ENCODE results near the gene SOX9. TPM values are rescaled to one million over a fixed set of nuclear protein-coding genes. Genes with fewer than 3 reads are reported as not detected.
A peak's percentile ranks its signal among the peaks of the same experiment; 100 is the strongest.

SOX9 gene
- total and polyA plus RNA-seq, 5 donors = 10.5 to 23.5 (median 19.6) TPM

DNA sequence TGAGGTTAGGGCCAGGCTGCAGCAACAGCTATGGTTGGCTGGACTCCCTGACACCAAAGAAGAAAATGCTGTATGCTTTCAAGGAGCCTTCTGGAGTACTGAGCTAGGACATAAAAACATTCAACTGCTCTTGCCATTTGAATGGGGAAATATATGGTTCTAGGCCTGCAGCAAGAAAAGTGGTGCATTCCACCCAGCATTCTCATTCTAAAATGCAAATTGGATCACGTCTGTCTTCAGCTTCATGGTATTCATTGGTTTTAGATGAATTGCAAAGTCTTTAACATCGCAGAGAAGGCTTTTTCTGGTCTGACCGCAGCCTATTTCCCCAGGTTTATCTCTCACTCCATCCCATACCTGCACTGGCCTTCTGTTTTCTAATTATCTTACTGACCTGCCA is 27.1 kb upstream of the SOX9 start:
- no peak for ATAC-seq
- intact Hi-C loops (cut with DNase I) = no loop called here

GRCh38 chr17:72095316-72095715 is 25.5 kb upstream of the SOX9 start:
- no peaks in the 10 kb centered on the region for H3K27me3 ChIP-seq (ENCODE audit: control insufficient read depth, insufficient read depth)
- WGBS = 76% methylated on average over 4 of the region's 4 CpGs
- ATAC-seq (no peak), DNase-seq (no peak)
- no peak overlapping the region for H3K27ac ChIP-seq (ENCODE audit: low read length)
- H3K4me1 ChIP-seq (ENCODE audit: control insufficient read depth, insufficient read depth, low read length) = no peaks in the 10 kb centered on the region
- H3K4me3 ChIP-seq (ENCODE audit: low read length) = no peak overlapping the region
- intact Hi-C loops (cut with DNase I) = no loop called here
- no peaks in the 10 kb centered on the region for H3K9me3 ChIP-seq (ENCODE audit: control insufficient read depth, low read length)

More for the DNA sequence above, 27.1 kb upstream of the SOX9 start:
- DNase-seq = no peak
- H3K4me1 ChIP-seq (ENCODE audit: control insufficient read depth, insufficient read depth, low read length) = no peaks in the 10 kb centered on the region
- H3K4me3 ChIP-seq (ENCODE audit: low read length) = no peak overlapping the region
- H3K9me3 ChIP-seq (ENCODE audit: control insufficient read depth, low read length) = no peaks in the 10 kb centered on the region
- H3K27me3 ChIP-seq (ENCODE audit: control insufficient read depth, insufficient read depth) = no peaks in the 10 kb centered on the region
- no peak overlapping the region for H3K27ac ChIP-seq (ENCODE audit: low read length)
- WGBS = 82% methylated on average over 3 of the region's 3 CpGs

DNA sequence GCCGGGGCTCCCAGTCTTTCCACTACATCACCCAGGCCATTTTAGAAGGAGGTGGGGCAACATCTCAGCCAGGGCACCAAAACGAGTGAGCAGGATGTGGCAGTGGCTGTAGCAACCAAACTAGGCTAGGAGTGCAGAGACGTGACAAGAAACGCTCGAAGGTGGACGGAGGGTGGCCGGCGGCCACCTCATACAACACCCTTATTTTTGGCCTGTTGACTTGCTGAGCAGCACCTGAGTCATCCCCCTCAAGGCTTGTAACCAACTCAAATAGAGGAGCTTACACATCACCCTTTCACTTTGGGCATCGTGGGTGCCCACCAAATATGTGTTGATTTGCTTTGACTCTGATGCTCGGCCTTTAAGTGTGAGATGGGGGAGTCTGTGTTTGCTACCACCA is 23.7 kb upstream of the SOX9 start:
- Histone ChIP-seq H3K27ac (ENCODE audit: low read length) (no peak overlapping the region), H3K27me3 (ENCODE audit: control insufficient read depth, insufficient read depth) (no peaks in the 10 kb centered on the region), H3K9me3 (ENCODE audit: control insufficient read depth, low read length) (no peaks in the 10 kb centered on the region), H3K4me3 (ENCODE audit: low read length) (no peak overlapping the region), H3K4me1 (ENCODE audit: control insufficient read depth, insufficient read depth, low read length) (no peaks in the 10 kb centered on the region)
- DNase-seq (no peak), ATAC-seq (no peak)
- intact Hi-C loops (cut with DNase I) = no loop called here
- 86% methylated on average over 10 of the region's 10 CpGs for WGBS

DNA sequence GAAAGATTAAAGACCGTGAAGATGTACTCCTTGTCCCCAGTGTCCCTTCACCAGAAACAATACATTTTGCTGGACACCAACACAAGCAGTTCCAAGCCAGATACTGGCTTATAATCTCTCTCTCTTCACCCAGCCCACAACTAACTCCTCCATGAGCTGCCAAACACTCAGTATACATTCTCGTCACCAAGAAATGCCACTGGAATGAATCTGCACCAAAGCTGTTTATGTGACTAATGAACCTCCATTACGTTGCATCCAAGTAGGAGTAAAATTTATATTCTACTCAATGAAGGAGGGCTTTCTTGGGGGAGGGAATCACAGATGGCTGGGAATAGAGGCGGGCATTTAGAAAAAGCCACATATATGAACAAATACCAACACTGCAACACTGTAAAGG is 20.9 kb upstream of the SOX9 start:
- WGBS = 87% methylated on average over 4 of the region's 4 CpGs
- H3K4me3 ChIP-seq (ENCODE audit: low read length) = no peak overlapping the region
- H3K4me1 ChIP-seq (ENCODE audit: control insufficient read depth, insufficient read depth, low read length) = no peaks in the 10 kb centered on the region
- H3K27me3 ChIP-seq (ENCODE audit: control insufficient read depth, insufficient read depth) = no peaks in the 10 kb centered on the region
- no peaks in the 10 kb centered on the region for H3K9me3 ChIP-seq (ENCODE audit: control insufficient read depth, low read length)
- intact Hi-C loops (cut with DNase I) = loop anchor here in 1 of 4 donors (10.0 kb wide), 1 partner anchor 425 kb away; no protein-coding TSS in a partner anchor
- DNase-seq (no peak), ATAC-seq (no peak)
- no peak overlapping the region for H3K27ac ChIP-seq (ENCODE audit: low read length)

GRCh38 chr17:72100470-72100869 is 20.4 kb upstream of the SOX9 start:
- Histone ChIP-seq H3K9me3 (ENCODE audit: control insufficient read depth, low read length) (no peaks in the 10 kb centered on the region), H3K4me1 (ENCODE audit: control insufficient read depth, insufficient read depth, low read length) (no peaks in the 10 kb centered on the region), H3K27ac (ENCODE audit: low read length) (no peak overlapping the region), H3K27me3 (ENCODE audit: control insufficient read depth, insufficient read depth) (no peaks in the 10 kb centered on the region), H3K4me3 (ENCODE audit: low read length) (no peak overlapping the region)
- intact Hi-C loops (cut with DNase I) = loop anchor here in 1 of 4 donors (10.0 kb wide), 1 partner anchor 424 kb away; no protein-coding TSS in a partner anchor
- DNase-seq = no peak
- WGBS = 79% methylated on average over 5 of the region's 5 CpGs
- ATAC-seq = no peak

- Histone ChIP-seq H3K9me3 (ENCODE audit: control insufficient read depth, low read length) (no peaks in the 10 kb centered on the region), H3K4me1 (ENCODE audit: control insufficient read depth, insufficient read depth, low read length) (no peaks in the 10 kb centered on the region), H3K27ac (ENCODE audit: low read length) (no peak overlapping the region), H3K4me3 (ENCODE audit: low read length) (no peak overlapping the region), H3K27me3 (ENCODE audit: control insufficient read depth, insufficient read depth) (no peaks in the 10 kb centered on the region)
- peak in 1 of 2 donors; percentile 59 for ATAC-seq
- peak in 1 of 3 donors; percentile 47 for DNase-seq
- intact Hi-C loops (cut with DNase I) = loop anchor here in 1 of 4 donors (10.0 kb wide), 1 partner anchor 423 kb away; no protein-coding TSS in a partner anchor
- WGBS = 43% methylated on average over 3 of the region's 3 CpGs
Observed at GRCh38 chr17:72101526-72101925, 19.3 kb upstream of the SOX9 start.

- H3K27ac ChIP-seq (ENCODE audit: low read length) = no peak overlapping the region
- ATAC-seq = no peak
- intact Hi-C loops (cut with DNase I) = loop anchor here in 1 of 4 donors (10.0 kb wide), 1 partner anchor 422 kb away; no protein-coding TSS in a partner anchor
- WGBS = 78% methylated on average over 1 of the region's 1 CpG
- no peaks in the 10 kb centered on the region for H3K4me1 ChIP-seq (ENCODE audit: control insufficient read depth, insufficient read depth, low read length)
- no peaks in the 10 kb centered on the region for H3K9me3 ChIP-seq (ENCODE audit: control insufficient read depth, low read length)
- no peak for DNase-seq
- no peaks in the 10 kb centered on the region for H3K27me3 ChIP-seq (ENCODE audit: control insufficient read depth, insufficient read depth)
- H3K4me3 ChIP-seq (ENCODE audit: low read length) = no peak overlapping the region
Observed at GRCh38 chr17:72102366-72102765, 18.5 kb upstream of the SOX9 start.

DNA sequence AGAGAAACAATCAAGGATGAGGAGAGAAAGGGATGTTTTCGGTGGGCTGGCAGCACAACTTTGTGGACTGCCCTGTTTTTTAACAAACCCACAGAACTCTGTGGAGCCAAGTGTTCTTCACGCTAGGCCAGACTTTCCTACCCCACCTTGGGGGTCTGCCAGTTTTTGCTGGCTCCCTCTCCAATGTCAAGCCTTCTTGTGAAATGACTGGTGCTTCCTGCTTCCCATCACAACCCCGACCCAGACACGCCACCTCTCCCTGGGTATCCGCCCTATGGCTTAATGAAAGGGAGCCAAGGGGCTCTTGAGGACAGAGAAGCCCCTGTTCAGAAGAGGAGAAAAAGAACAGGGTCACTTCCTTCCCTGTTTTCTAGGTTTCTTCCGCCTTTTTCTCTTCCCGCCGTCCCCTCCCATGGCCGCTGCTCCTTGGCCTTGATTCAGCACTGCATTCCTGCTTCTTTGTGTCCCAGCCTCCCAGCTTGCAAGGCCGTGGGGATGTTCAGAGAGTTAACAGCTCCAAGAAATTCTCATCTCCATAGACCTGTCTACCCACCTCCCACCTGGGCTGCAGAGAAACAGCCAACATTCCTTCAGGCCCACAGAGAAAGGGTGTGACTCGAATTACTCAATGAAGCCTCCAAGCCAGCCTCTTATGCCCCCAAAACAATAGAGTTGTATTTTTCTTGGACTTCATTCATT is 16.5 kb upstream of the SOX9 start:
- ATAC-seq (peak; percentile 78 to 80), DNase-seq (peak; percentile 82 to 89 (median 84))
- intact Hi-C loops (cut with DNase I) = loop anchor here in 1 of 4 donors (10.0 kb wide), 1 partner anchor 420 kb away; no protein-coding TSS in a partner anchor
- H3K9me3 ChIP-seq (ENCODE audit: control insufficient read depth, low read length) = no peaks in the 10 kb centered on the region
- 53% methylated on average over 11 of the region's 11 CpGs for WGBS
- H3K4me1 ChIP-seq (ENCODE audit: control insufficient read depth, insufficient read depth, low read length) = no peaks in the 10 kb centered on the region
- no peak overlapping the region for H3K27ac ChIP-seq (ENCODE audit: low read length)
- H3K27me3 ChIP-seq (ENCODE audit: control insufficient read depth, insufficient read depth) = no peaks in the 10 kb centered on the region
- no peak overlapping the region for H3K4me3 ChIP-seq (ENCODE audit: low read length)

DNA sequence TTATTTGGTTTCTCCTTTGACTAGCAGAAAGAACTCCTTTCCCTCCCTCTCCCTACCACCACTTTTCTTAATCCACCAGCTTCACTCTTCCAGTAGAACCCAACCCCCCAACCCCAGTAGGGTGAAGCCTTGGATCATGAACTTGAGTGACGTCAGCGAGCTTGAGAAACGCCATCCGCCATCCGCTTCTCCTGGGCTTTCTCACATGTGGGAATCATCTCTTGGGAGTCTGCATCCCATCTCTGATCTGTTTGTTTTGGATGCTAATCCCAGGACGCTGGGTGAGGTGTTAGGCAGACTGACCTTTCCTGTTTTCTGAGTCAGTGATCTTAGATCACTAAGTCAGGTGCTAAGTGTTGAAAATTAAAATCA is 16.0 kb upstream of the SOX9 start:
- peak; percentile 52 to 80 for ATAC-seq

DNA sequence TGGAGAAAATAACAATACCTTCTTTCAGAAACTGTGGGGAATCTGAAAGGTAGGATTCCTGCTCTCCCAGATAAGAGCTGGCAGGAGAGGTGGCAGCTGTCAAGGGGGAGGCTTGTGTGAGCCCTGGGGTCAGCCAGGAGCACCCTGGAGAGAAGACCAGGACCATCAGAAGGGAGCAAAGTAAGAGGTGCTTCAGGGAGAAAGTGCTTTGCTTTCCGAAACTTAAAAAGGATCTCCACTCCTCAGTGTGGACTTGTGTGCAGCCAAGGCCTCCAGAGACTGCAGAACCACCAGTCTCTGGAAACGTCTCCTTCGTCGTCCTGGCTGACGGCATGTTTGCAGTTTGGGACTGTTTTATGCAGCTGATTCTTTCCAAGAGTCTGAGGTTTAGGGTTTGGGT is 13.7 kb upstream of the SOX9 start:
- no peak for DNase-seq
- no peak overlapping the region for H3K27ac ChIP-seq (ENCODE audit: low read length)
- intact Hi-C loops (cut with DNase I) = loop anchor here in 1 of 4 donors (10.0 kb wide), 1 partner anchor 418 kb away; no protein-coding TSS in a partner anchor

More for the DNA sequence above, 16.0 kb upstream of the SOX9 start:
- Histone ChIP-seq H3K9me3 (ENCODE audit: control insufficient read depth, low read length) (no peaks in the 10 kb centered on the region), H3K4me1 (ENCODE audit: control insufficient read depth, insufficient read depth, low read length) (no peaks in the 10 kb centered on the region), H3K27me3 (ENCODE audit: control insufficient read depth, insufficient read depth) (no peaks in the 10 kb centered on the region), H3K27ac (ENCODE audit: low read length) (no peak overlapping the region), H3K4me3 (ENCODE audit: low read length) (no peak overlapping the region)
- intact Hi-C loops (cut with DNase I) = loop anchor here in 1 of 4 donors (10.0 kb wide), 1 partner anchor 420 kb away; no protein-coding TSS in a partner anchor
- peak in 2 of 3 donors; percentile 62 to 70 for DNase-seq
- WGBS = 45% methylated on average over 6 of the region's 6 CpGs

GRCh38 chr17:72110231-72110941 is 10.4 kb upstream of the SOX9 start:
- Histone ChIP-seq H3K4me3 (ENCODE audit: low read length) (peak overlapping the region; percentile 17), H3K9me3 (ENCODE audit: control insufficient read depth, low read length) (no peaks in the 10 kb centered on the region), H3K4me1 (ENCODE audit: control insufficient read depth, insufficient read depth, low read length) (no peaks in the 10 kb centered on the region), H3K27me3 (ENCODE audit: control insufficient read depth, insufficient read depth) (no peaks in the 10 kb centered on the region), H3K27ac (ENCODE audit: low read length) (no peak overlapping the region)
- DNase-seq = no peak
- ATAC-seq = peak in 1 of 2 donors; percentile 23
- 59% methylated on average over 18 of the region's 18 CpGs for WGBS
- intact Hi-C loops (cut with DNase I) = loop anchor here in 1 of 4 donors (10.0 kb wide), 2 partner anchors 76 to 636 kb away; no protein-coding TSS in a partner anchor

More for the DNA sequence above, 13.7 kb upstream of the SOX9 start:
- WGBS = 73% methylated on average over 5 of the region's 5 CpGs
- no peaks in the 10 kb centered on the region for H3K27me3 ChIP-seq (ENCODE audit: control insufficient read depth, insufficient read depth)
- no peaks in the 10 kb centered on the region for H3K4me1 ChIP-seq (ENCODE audit: control insufficient read depth, insufficient read depth, low read length)
- no peak for ATAC-seq
- no peak overlapping the region for H3K4me3 ChIP-seq (ENCODE audit: low read length)
- H3K9me3 ChIP-seq (ENCODE audit: control insufficient read depth, low read length) = no peaks in the 10 kb centered on the region
